Breast epithelium (tissue), 3 donors: Measurements from ENCODE around the gene PTOV1.

ENCODE experiments used
- CTCF ChIP-seq, 3 donors: fragments of 450-650 bp; IDR thresholded peaks; one replicate each; pipeline ENCODE4 v1.5.1; 2016 to 2017; ENCODE audit warnings: antibody characterized with exemption in 3 of 3, mild to moderate bottlenecking in 3 of 3, moderate library complexity in 3 of 3
- POLR2A ChIP-seq: fragments of 450-650 bp; IDR thresholded peaks from one replicate; pipeline ENCODE4 v1.6.1; 2016; ENCODE audit warnings: antibody characterized with exemption, mild to moderate bottlenecking, moderate library complexity
- POLR2AphosphoS5 ChIP-seq, 3 donors: sonication (generic); formaldehyde crosslinking; IDR thresholded peaks; one replicate each; pipeline ENCODE4 v1.6.1; 2017; ENCODE audit warnings: antibody characterized with exemption in 3 of 3

DNA sequence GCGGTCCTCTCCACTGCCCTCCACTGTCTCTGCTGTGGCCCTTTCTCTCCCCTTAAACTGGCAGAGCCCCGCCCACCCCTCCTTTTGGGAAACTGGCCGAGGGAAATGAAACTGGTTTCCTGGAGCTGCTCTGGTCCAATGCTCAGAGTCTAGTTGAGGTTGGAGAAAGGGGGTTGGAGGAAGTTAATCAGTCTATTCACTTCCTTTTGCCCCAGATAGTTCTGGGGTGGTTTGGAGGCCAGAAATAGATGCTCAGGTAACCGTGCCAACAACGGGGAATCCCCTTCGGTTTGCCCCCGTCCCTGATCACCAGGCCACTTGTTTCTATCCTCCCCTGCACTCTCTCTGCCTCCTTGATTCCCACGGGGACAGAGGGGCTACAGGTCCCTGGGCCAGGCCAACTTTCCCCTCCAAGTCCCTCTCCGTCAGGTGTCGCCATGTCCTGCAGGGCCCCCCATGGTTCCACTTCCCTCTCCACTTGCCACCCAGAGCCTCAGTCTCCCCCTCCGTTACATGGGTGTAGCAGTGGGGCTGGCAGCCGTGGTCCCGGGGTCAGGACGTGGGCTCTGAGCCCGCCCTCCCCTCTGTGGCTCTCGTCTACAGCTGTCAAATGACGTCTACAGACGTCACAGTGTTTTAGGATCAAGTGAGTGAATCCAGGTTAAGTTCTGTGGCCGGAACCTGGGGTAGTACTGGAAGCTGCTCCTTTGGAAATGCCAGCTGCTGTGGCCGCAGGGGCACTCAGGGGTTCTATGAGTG, 46.1 kb downstream of the PTOV1 start, which contains the start of gene IL4I1:
- no peak for TF ChIP-seq POLR2A
- no peak for TF ChIP-seq CTCF (IDR thresholded peaks at IDR 0.05)
- TF ChIP-seq POLR2AphosphoS5 (IDR thresholded peaks at IDR 0.05), result no peak
